ENCODE results near the gene INAFM1. TPM values are rescaled to one million over a fixed set of nuclear protein-coding genes. Genes with fewer than 3 reads are reported as not detected.

The INAFM1 gene
- 4.3 to 11.0 TPM (median 9.7 TPM) in 5 replicates for total RNA-seq (2022; extraction: Qiagen RNA extraction; ENCODE audit: low read depth)

GRCh38 chr19:47274071-47274890 is at the start of gene INAFM1:
INAFM1 (plus strand) TSS chr19:47274885; CDS start chr19:47274920, 35 bp downstream.

GRCh38 chr19:47230921-47231214 is 43.8 kb upstream of the INAFM1 start, which contains the start of gene BBC3:
BBC3 (minus strand) TSS chr19:47231199; CDS start chr19:47228431, 2,768 bp downstream.

GRCh38 chr19:47255879-47256692 is 18.6 kb upstream of the INAFM1 start, which contains the start of gene CCDC9:
CCDC9 (plus strand) TSS chr19:47256525; CDS start chr19:47258401, 1,876 bp downstream.

GRCh38 chr19:47309608-47310007 is 34.9 kb downstream of the INAFM1 start, which contains the start of gene C5AR1:
C5AR1 (plus strand) TSS chr19:47309861; CDS start chr19:47309896, 35 bp downstream.

Other genes starting within 250 kb of the INAFM1 start
- 50.7 to 73.9 TPM (median 72.0 TPM) in 5 replicates for gene TMEM160, start 226.3 kb upstream of the INAFM1 start, total RNA-seq (2022; extraction: Qiagen RNA extraction; ENCODE audit: low read depth)
- gene ZC3H4, start 161.1 kb upstream of the INAFM1 start, total RNA-seq (2022; extraction: Qiagen RNA extraction; ENCODE audit: low read depth), result 19.7 to 23.0 TPM (median 20.4 TPM) in 5 replicates
- gene SAE1, start 144.1 kb upstream of the INAFM1 start, total RNA-seq (2022; extraction: Qiagen RNA extraction; ENCODE audit: low read depth), result 197 to 219 TPM (median 209 TPM) in 5 replicates
- 13.9 to 26.4 TPM (median 23.7 TPM) in 5 replicates for gene BBC3, start 43.7 kb upstream of the INAFM1 start, total RNA-seq (2022; extraction: Qiagen RNA extraction; ENCODE audit: low read depth)
- gene CCDC9, start 18.4 kb upstream of the INAFM1 start, total RNA-seq (2022; extraction: Qiagen RNA extraction; ENCODE audit: low read depth), result 21.4 to 24.9 TPM (median 23.7 TPM) in 5 replicates
- 1.4 to 2.3 TPM (median 2.2 TPM) in 5 replicates for gene C5AR1, start 35.0 kb downstream of the INAFM1 start, total RNA-seq (2022; extraction: Qiagen RNA extraction; ENCODE audit: low read depth)
- gene C5AR2, start 57.3 kb downstream of the INAFM1 start, total RNA-seq (2022; extraction: Qiagen RNA extraction; ENCODE audit: low read depth), result 7.6 to 13.5 TPM (median 13.0 TPM) in 5 replicates
- gene DHX34, start 74.4 kb downstream of the INAFM1 start, total RNA-seq (2022; extraction: Qiagen RNA extraction; ENCODE audit: low read depth), result 27.5 to 38.3 TPM (median 34.1 TPM) in 5 replicates
- 31.1 to 41.8 TPM (median 37.4 TPM) in 5 replicates for gene MEIS3, start 144.6 kb downstream of the INAFM1 start, total RNA-seq (2022; extraction: Qiagen RNA extraction; ENCODE audit: low read depth)
- 0.36 to 1.5 TPM (median 0.42 TPM) in 5 replicates for gene SLC8A2, start 197.0 kb downstream of the INAFM1 start, total RNA-seq (2022; extraction: Qiagen RNA extraction; ENCODE audit: low read depth)
- 14.1 to 23.7 TPM (median 22.9 TPM) in 5 replicates for gene KPTN, start 209.3 kb downstream of the INAFM1 start, total RNA-seq (2022; extraction: Qiagen RNA extraction; ENCODE audit: low read depth)
- 86.8 to 111 TPM (median 94.3 TPM) in 5 replicates for gene NAPA, start 240.2 kb downstream of the INAFM1 start, total RNA-seq (2022; extraction: Qiagen RNA extraction; ENCODE audit: low read depth)

Data from A549 treated with GW870086 at 1 μM for 4 hours (cell line).